GM21423 (cell line): ENCODE results near the gene HCFC2.

ENCODE experiments used
- ATAC-seq: cut with Tn5 transposase; IDR thresholded peaks from one replicate; pipeline ENCODE4 v1.9.1; 2021; ENCODE audit warnings: mild to moderate bottlenecking, moderate library complexity; ENCODE audit not compliant: unreplicated experiment

Gene HCFC2

GRCh38 chr12:104154286-104154685 lies 90.0 kb downstream of the HCFC2 start:
- no peak for ATAC-seq

GRCh38 chr12:104154806-104155205 lies 90.5 kb downstream of the HCFC2 start:
- no peak for ATAC-seq
